Ascending aorta (tissue), 2 donors: ENCODE data around the gene CRYBA1. TPM values are rescaled to one million over a fixed set of nuclear protein-coding genes. Genes with fewer than 3 reads are reported as not detected.
A peak's percentile ranks its signal among the peaks of the same experiment; 100 is the strongest.

Experiments used
- DNase-seq, 2 donors: peaks; one replicate each; pipeline ENCODE4 v3.0.0-alpha.2; 2019; ENCODE audit warnings: low spot score in 2 of 2
- H3K27ac ChIP-seq, 2 donors: fragments of 200-600 bp; sonication (generic); one replicate each; pipeline ENCODE4 v1.5.1; 2016 to 2017; ENCODE audit warnings: mild to moderate bottlenecking in 1 of 2
- H3K27me3 ChIP-seq: fragments of 200-600 bp; sonication (generic); one replicate; pipeline ENCODE4 v1.5.1; 2017
- H3K36me3 ChIP-seq, 2 donors: fragments of 200-600 bp; sonication (generic); one replicate each; pipeline ENCODE4 v1.5.1; 2016
- H3K4me1 ChIP-seq, 2 donors: fragments of 200-600 bp; sonication (generic); one replicate each; pipeline ENCODE4 v1.5.1; 2016 to 2017; ENCODE audit warnings: mild to moderate bottlenecking in 1 of 2
- H3K4me3 ChIP-seq, 2 donors: fragments of 200-600 bp; sonication (generic); one replicate each; pipeline ENCODE4 v1.5.1; 2016 to 2017; ENCODE audit warnings: mild to moderate bottlenecking in 1 of 2
- H3K9me3 ChIP-seq, 2 donors: fragments of 200-600 bp; sonication (generic); one replicate each; pipeline ENCODE4 v1.5.1; 2016
- intact Hi-C: fragments of 100-400 bp; cut with DNase I; formaldehyde crosslinking; loops from one replicate; pipeline ENCODE4 v1.15.1; 2023
- total RNA-seq: library from RNA; depleted of rRNA; stranded (reverse); fragments of >200 nt; gene quantifications from one replicate; pipeline ENCODE4 v1.1.0, GENCODE V29; 2016
- TF ChIP-seq, protein P1 (sequence below), 3 experiments: fragments of 200-600 bp in 2 of 3; fragments of 450-650 bp in 1 of 3; sonication (generic) in 2 of 3; IDR thresholded peaks; one replicate each; pipeline ENCODE4 v1.5.1; 2016 to 2019; ENCODE audit warnings: antibody characterized with exemption in 3 of 3, mild to moderate bottlenecking in 1 of 3, moderate library complexity in 1 of 3

Gene CRYBA1
- total RNA-seq, 1 donor from 2014 or later, result not detected

- peak; percentile 96 to 99 for DNase-seq
- Histone ChIP-seq H3K4me3 (peak within 1 kb of the TSS; percentile 82 to 89), H3K36me3 (peaks cover 3 to 4% of the 10 kb centered on the region in 2 donors), H3K4me1 (peaks cover 9 to 15% of the 10 kb centered on the region in 2 donors), H3K27me3 (no peaks in the 10 kb centered on the region), H3K9me3 (no peaks in the 10 kb centered on the region), H3K27ac (peak within 1 kb of the TSS; percentile 95 to 96)
- intact Hi-C loops, result loop anchor here (1.0 to 10.0 kb wide), 3 partner anchors 37 to 146 kb away; partner anchors contain the start of gene TAOK1
- TF ChIP-seq, protein P1, sequence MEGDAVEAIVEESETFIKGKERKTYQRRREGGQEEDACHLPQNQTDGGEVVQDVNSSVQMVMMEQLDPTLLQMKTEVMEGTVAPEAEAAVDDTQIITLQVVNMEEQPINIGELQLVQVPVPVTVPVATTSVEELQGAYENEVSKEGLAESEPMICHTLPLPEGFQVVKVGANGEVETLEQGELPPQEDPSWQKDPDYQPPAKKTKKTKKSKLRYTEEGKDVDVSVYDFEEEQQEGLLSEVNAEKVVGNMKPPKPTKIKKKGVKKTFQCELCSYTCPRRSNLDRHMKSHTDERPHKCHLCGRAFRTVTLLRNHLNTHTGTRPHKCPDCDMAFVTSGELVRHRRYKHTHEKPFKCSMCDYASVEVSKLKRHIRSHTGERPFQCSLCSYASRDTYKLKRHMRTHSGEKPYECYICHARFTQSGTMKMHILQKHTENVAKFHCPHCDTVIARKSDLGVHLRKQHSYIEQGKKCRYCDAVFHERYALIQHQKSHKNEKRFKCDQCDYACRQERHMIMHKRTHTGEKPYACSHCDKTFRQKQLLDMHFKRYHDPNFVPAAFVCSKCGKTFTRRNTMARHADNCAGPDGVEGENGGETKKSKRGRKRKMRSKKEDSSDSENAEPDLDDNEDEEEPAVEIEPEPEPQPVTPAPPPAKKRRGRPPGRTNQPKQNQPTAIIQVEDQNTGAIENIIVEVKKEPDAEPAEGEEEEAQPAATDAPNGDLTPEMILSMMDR (IDR thresholded peaks at IDR 0.05), result peak in 1 of 3 experiments; percentile 16
Observed at GRCh38 chr17:29293890-29294579, 47.4 kb downstream of the CRYBA1 start, which contains the start of gene NUFIP2. Gene NUFIP2 (minus strand): TSS chr17:29294148. CDS start chr17:29294059, 89 bp downstream.

DNA sequence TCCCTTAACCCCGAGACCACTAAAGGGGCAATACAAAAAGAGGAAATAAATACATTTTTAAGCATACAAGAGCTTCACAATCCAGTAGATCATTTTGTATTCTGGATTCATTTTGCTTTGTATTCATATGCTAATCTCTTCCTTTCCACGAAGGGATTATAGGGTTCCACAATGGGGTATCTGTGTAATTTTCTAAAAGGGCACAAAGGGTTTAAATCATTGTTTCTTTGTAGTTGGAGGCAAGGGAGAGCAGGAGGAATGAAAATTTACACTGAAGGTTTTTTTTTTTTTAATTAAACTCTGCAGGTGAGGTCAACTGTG lies 47.9 kb downstream of the CRYBA1 start:
- no peak for DNase-seq
- TF ChIP-seq, protein P1 (IDR thresholded peaks at IDR 0.05), result no peak
- intact Hi-C loops, result loop anchor here (1.0 to 10.0 kb wide), 2 partner anchors 100 to 146 kb away; partner anchors contain the start of gene TAOK1
- Histone ChIP-seq H3K36me3 (peaks cover 0 to 3% of the 10 kb centered on the region in 2 donors), H3K4me3 (peak overlapping the region; percentile 82 to 89), H3K9me3 (no peaks in the 10 kb centered on the region), H3K27ac (peak overlapping the region; percentile 88 to 95), H3K27me3 (no peaks in the 10 kb centered on the region), H3K4me1 (peaks cover 9 to 10% of the 10 kb centered on the region in 2 donors)

- Histone ChIP-seq H3K4me3 (no peak overlapping the region), H3K27ac (no peak overlapping the region), H3K36me3 (no peaks in the 10 kb centered on the region), H3K4me1 (peaks cover 1 to 4% of the 10 kb centered on the region in 2 donors), H3K9me3 (no peaks in the 10 kb centered on the region), H3K27me3 (no peaks in the 10 kb centered on the region)
- intact Hi-C loops, result loop anchor here (10.0 kb wide), 1 partner anchor 99 kb away; the partner anchor contains the start of gene TAOK1
- TF ChIP-seq, protein P1 (IDR thresholded peaks at IDR 0.05), result no peak
- no peak for DNase-seq
Observed at GRCh38 chr17:29295420-29295819, 48.8 kb downstream of the CRYBA1 start.

DNA sequence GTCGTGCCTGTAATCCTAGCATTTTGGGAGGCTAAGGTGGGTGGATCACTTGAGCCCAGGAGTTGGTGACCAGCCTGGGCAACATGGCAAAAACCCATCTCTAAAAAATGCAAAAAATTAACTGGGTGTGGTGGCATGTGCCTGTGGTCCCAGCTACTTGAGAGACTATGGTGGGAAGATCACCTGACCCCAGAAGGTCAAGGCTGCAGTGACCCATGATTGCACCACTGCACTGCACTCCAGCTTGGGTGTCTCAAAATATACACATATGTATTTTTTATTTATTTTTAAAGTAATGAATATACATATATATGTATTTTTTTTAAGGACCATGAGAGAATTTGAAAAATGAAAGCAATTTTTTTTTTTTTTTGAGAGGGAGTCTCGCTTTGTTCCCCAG lies 52.4 kb downstream of the CRYBA1 start:
- Histone ChIP-seq H3K4me1 (no peaks in the 10 kb centered on the region), H3K4me3 (no peak overlapping the region), H3K9me3 (no peaks in the 10 kb centered on the region), H3K36me3 (no peaks in the 10 kb centered on the region), H3K27ac (no peak overlapping the region), H3K27me3 (no peaks in the 10 kb centered on the region)
- intact Hi-C loops, result loop anchor here (10.0 kb wide), 1 partner anchor 96 kb away; the partner anchor contains the start of gene TAOK1
- TF ChIP-seq, protein P1 (IDR thresholded peaks at IDR 0.05), result no peak
- DNase-seq, result no peak

DNA sequence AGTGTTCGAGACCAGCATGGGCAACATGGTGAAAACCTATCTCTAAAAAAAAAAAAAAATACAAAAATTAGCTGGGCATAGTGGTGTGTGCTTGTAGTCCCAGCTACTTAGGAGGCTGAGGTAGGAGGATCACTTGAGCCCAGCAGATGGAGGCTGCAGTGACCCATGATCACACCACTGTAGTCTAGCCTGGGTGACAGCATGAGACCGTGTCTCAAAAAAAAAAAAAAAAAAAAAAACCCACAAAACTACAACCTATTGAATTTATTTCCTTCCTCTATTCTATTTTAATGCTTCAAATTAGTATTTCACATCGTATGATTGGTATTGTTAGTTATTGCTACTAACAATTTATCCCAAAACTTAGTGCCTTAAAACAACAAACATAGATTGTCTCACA lies 56.7 kb downstream of the CRYBA1 start:
- TF ChIP-seq, protein P1 (IDR thresholded peaks at IDR 0.05), result no peak
- H3K36me3 ChIP-seq, result no peaks in the 10 kb centered on the region
- H3K4me1 ChIP-seq, result no peaks in the 10 kb centered on the region
- no peaks in the 10 kb centered on the region for H3K27me3 ChIP-seq
- intact Hi-C loops, result no loop called here
- H3K9me3 ChIP-seq, result no peaks in the 10 kb centered on the region
- H3K27ac ChIP-seq, result no peak overlapping the region
- H3K4me3 ChIP-seq, result no peak overlapping the region
- no peak for DNase-seq

Other genes with a start within 250 kb of the CRYBA1 start
- gene SEZ6, start 240.8 kb upstream of the CRYBA1 start, total RNA-seq, result not detected
- gene PIPOX, start 203.7 kb upstream of the CRYBA1 start, total RNA-seq, result not detected
- gene MYO18A, start 66.5 kb upstream of the CRYBA1 start, total RNA-seq, result 185 TPM
- 11.0 TPM for gene NUFIP2, start 47.3 kb downstream of the CRYBA1 start, total RNA-seq
- 20.8 TPM for gene TAOK1, start 143.5 kb downstream of the CRYBA1 start, total RNA-seq